Mesothelial cell of epicardium (in vitro differentiated cells): ENCODE measurements around the gene RCVRN. TPM values are rescaled to one million over a fixed set of nuclear protein-coding genes. Genes with fewer than 3 reads are reported as not detected.

Experiments
- DNase-seq, 2 experiments: peaks; one replicate each; pipeline ENCODE4 v3.0.0; 2021; ENCODE audit warnings: low spot score in 2 of 2; ENCODE audit not compliant: unreplicated experiment in 2 of 2
- H3K27ac Mint-ChIP-seq: 2 replicates; pipeline ENCODE4 v1.8.0; 2021; ENCODE audit warnings: mixed read lengths
- H3K27me3 Mint-ChIP-seq: 2 replicates; pipeline ENCODE4 v1.8.0; 2021; ENCODE audit warnings: low read depth, mixed read lengths
- H3K36me3 Mint-ChIP-seq: 2 replicates; pipeline ENCODE4 v1.8.0; 2021; ENCODE audit warnings: mixed read lengths
- H3K4me1 Mint-ChIP-seq: 2 replicates; pipeline ENCODE4 v1.8.0; 2021; ENCODE audit warnings: mixed read lengths
- H3K4me3 Mint-ChIP-seq: 2 replicates; pipeline ENCODE4 v1.8.0; 2021; ENCODE audit warnings: mild to moderate bottlenecking, moderate library complexity, mixed read lengths
- H3K9me3 Mint-ChIP-seq: 2 replicates; pipeline ENCODE4 v1.8.0; 2021; ENCODE audit warnings: mixed read lengths
- total RNA-seq: library from RNA; stranded (reverse); gene quantifications from 3 replicates; pipeline ENCODE4 v1.2.1, GENCODE V29; 2021
- TF ChIP-seq, protein P1 (sequence below): fragments of 200-600 bp; sonication (generic); IDR thresholded peaks from one replicate; pipeline ENCODE4 v1.5.0; 2021; ENCODE audit warnings: antibody characterized with exemption; ENCODE audit not compliant: unreplicated experiment

The RCVRN gene
- total RNA-seq, 1 donor from 2014 or later: 1.8 TPM

DNA sequence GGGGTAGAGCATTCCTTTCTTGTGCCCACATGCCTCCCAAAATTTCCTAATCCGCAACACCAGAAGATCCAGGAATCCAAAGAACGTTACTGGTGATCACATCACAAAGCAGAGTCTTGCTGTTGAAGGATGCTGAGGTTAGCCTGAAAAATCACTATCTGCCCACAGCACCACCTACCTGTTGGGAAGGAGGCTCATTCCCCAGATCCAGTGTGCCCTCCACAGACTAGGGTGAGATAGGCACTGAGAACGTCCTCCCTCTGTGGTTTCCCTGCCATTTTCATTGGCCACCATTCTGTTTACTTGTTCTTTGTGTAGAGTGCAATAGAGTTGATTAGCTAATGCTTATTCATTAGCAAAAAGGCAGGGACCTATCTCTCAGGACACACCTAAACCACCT, 30.3 kb downstream of the RCVRN start:
- H3K4me1 Mint-ChIP-seq: peaks cover 2% of the 10 kb centered on the region
- H3K27ac Mint-ChIP-seq: no peak overlapping the region
- peaks cover 8% of the 10 kb centered on the region for H3K27me3 Mint-ChIP-seq
- no peak overlapping the region for H3K4me3 Mint-ChIP-seq
- no peak for DNase-seq
- TF ChIP-seq, protein P1, sequence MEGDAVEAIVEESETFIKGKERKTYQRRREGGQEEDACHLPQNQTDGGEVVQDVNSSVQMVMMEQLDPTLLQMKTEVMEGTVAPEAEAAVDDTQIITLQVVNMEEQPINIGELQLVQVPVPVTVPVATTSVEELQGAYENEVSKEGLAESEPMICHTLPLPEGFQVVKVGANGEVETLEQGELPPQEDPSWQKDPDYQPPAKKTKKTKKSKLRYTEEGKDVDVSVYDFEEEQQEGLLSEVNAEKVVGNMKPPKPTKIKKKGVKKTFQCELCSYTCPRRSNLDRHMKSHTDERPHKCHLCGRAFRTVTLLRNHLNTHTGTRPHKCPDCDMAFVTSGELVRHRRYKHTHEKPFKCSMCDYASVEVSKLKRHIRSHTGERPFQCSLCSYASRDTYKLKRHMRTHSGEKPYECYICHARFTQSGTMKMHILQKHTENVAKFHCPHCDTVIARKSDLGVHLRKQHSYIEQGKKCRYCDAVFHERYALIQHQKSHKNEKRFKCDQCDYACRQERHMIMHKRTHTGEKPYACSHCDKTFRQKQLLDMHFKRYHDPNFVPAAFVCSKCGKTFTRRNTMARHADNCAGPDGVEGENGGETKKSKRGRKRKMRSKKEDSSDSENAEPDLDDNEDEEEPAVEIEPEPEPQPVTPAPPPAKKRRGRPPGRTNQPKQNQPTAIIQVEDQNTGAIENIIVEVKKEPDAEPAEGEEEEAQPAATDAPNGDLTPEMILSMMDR: no peak
- H3K36me3 Mint-ChIP-seq: no peaks in the 10 kb centered on the region
- H3K9me3 Mint-ChIP-seq: no peaks in the 10 kb centered on the region

DNA sequence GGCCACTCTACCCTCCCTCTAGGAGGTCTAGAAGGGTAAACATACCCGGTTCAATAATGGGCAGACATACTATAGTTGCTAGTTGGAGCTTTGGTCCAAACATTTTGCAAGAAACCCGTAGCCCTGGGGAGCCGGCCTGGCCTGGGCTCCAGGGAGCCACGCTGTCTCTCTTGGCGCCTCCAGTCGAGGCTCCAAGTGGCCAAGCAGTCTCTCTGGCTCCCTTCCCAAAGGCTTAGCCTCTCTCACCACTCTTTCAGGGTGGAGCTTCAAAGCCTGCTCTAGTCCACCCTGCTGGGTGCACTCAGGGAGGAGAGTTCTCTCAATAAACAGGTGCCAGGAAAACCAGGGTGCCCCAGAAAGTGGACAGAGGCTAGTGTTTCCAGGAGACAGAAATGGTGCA, 32.2 kb downstream of the RCVRN start:
- no peak overlapping the region for H3K27ac Mint-ChIP-seq
- H3K4me3 Mint-ChIP-seq: no peak overlapping the region

DNA sequence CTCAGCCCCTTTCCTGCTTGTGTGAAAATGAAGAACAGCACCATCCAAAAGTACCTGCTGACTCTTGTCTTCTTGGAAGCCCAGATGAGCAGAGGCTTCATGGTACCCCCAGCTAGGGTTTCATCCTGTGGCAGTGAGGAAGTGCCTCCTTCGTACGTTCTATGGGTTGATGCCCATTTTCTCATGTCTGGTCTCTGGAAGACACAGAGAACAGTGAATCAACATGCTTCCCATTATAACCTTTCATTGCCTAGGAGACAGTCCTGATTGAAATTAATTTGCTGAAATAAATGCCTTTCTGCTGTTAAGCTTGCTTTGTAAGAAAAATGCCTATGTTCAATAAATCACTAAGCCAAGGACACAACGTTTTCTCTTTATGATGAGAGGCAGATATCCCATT, 36.5 kb downstream of the RCVRN start:
- DNase-seq: no peak
- peaks cover 9% of the 10 kb centered on the region for H3K4me1 Mint-ChIP-seq
- no peak overlapping the region for H3K27ac Mint-ChIP-seq
- H3K36me3 Mint-ChIP-seq: no peaks in the 10 kb centered on the region
- H3K4me3 Mint-ChIP-seq: no peak overlapping the region
- H3K27me3 Mint-ChIP-seq: peaks cover 10% of the 10 kb centered on the region
- H3K9me3 Mint-ChIP-seq: peaks cover 22% of the 10 kb centered on the region
- TF ChIP-seq, protein P1: no peak

More for the DNA sequence above, 32.2 kb downstream of the RCVRN start:
- Mint-ChIP-seq H3K27me3 (peaks cover 8% of the 10 kb centered on the region), H3K4me1 (peaks cover 11% of the 10 kb centered on the region), H3K9me3 (no peaks in the 10 kb centered on the region), H3K36me3 (no peaks in the 10 kb centered on the region)
- no peak for DNase-seq
- TF ChIP-seq, protein P1: no peak

DNA sequence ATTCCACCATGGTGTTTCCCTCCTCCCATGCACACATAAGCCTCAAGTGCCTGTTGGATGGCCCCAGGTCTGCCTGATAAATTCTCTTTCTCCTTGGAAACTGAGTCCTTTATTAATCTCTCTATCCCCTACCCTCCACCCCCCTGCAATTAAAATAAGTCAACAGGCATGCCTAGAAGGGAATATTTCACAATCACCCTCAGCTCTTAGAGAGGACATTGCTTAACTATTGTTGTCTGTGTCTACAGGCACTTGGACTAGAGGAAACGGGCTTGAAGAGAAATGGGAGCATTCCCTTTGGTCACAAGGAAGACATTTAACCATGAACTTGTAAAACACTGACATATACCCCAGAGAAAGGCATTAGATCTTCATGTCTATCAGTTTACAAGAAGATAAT, 39.5 kb downstream of the RCVRN start:
- Mint-ChIP-seq H3K27me3 (peaks cover 15% of the 10 kb centered on the region), H3K36me3 (no peaks in the 10 kb centered on the region), H3K4me1 (peaks cover 9% of the 10 kb centered on the region), H3K9me3 (peaks cover 27% of the 10 kb centered on the region), H3K4me3 (no peak overlapping the region), H3K27ac (no peak overlapping the region)
- TF ChIP-seq, protein P1: no peak
- no peak for DNase-seq

DNA sequence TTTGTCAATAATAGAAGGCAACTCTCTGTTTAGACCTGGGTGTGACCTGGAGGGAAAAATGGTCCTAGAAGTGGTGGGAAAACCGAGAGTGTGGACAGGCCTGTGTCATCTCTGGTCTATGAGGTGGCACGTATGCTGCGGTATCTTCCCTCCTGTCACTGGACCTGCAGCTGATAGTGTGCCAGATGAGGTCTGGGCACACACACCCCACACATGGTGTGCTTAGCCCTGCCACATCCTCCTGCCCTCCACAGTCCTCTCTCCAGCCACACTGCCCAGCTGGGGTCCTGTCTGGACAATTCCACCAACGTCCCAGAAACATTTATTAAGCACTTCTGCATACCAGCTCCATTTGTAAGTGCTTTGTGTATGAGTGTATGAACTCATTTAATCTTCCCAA, 42.1 kb downstream of the RCVRN start:
- TF ChIP-seq, protein P1: no peak
- no peak overlapping the region for H3K4me3 Mint-ChIP-seq
- no peak for DNase-seq
- H3K36me3 Mint-ChIP-seq: no peaks in the 10 kb centered on the region
- H3K27ac Mint-ChIP-seq: no peak overlapping the region
- H3K4me1 Mint-ChIP-seq: no peaks in the 10 kb centered on the region
- peaks cover 15% of the 10 kb centered on the region for H3K27me3 Mint-ChIP-seq
- peaks cover 40% of the 10 kb centered on the region for H3K9me3 Mint-ChIP-seq

DNA sequence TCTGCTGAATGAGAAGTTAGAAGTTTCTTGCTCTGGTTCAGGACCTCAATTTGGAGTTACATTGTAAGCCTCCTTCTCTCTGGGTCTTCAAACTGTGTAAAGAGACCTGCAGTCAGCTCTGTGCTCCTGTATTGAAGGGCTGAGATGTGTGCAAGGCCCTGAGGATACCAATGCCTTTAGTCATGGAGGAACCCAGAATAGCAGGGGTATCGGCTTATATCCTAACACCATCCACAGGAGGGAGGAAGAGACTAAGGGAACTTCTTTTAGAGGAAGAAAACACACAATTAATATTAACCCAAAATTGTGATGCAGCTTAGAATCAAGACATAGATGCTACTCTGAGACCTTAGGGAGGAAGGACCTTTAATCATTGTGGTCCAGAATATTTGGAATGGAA, 42.9 kb downstream of the RCVRN start:
- Mint-ChIP-seq H3K27ac (no peak overlapping the region), H3K36me3 (no peaks in the 10 kb centered on the region), H3K27me3 (peaks cover 17% of the 10 kb centered on the region), H3K4me3 (no peak overlapping the region), H3K4me1 (no peaks in the 10 kb centered on the region), H3K9me3 (peaks cover 44% of the 10 kb centered on the region)
- TF ChIP-seq, protein P1: no peak
- DNase-seq: no peak
